MM.1S (cell line): ENCODE data around the gene TEFM.

Experiments used
- CTCF ChIP-seq: fragments of 300-600 bp; sonication (generic); IDR thresholded peaks from 2 replicates; pipeline ENCODE4 v1.5.1; 2016; ENCODE audit warnings: antibody characterized with exemption, low read length, mixed read lengths
- EZH2 ChIP-seq: fragments of 300-600 bp; sonication (generic); optimal IDR thresholded peaks from 2 replicates; pipeline ENCODE3; 2017; ENCODE audit warnings: low read depth, mild to moderate bottlenecking, antibody characterized with exemption, low read length, mixed read lengths

GRCh38 chr17:30933966-30934365, 27.9 kb upstream of the TEFM start:
- no peak for TF ChIP-seq CTCF
- TF ChIP-seq EZH2: no peak
